Right atrium auricular region (tissue), 2 donors: Measurements from ENCODE around the gene PATE2. TPM values are rescaled to one million over a fixed set of nuclear protein-coding genes. Genes with fewer than 3 reads are reported as not detected.

Source experiments
- DNase-seq: peaks from one replicate; pipeline ENCODE4 v3.0.0-alpha.2; 2019; ENCODE audit warnings: low spot score
- H3K27ac ChIP-seq, 2 donors: fragments of 200-600 bp; sonication (generic); 1 replicate in 1 of 2; 2 replicates in 1 of 2; pipeline ENCODE4 v1.5.1; 2016 to 2019
- H3K27me3 ChIP-seq, 2 donors: fragments of 200-600 bp; sonication (generic); one replicate each; pipeline versions ENCODE4 v1.5.1 to v1.6.0; 2017 to 2019
- H3K36me3 ChIP-seq: fragments of 200-600 bp; sonication (generic); one replicate; pipeline ENCODE4 v1.5.1; 2016
- H3K4me1 ChIP-seq, 2 donors: fragments of 200-600 bp; sonication (generic); one replicate each; pipeline versions ENCODE4 v1.5.1 to v1.6.0; 2017 to 2019
- H3K4me3 ChIP-seq, 2 donors: fragments of 200-600 bp; sonication (generic); 1 replicate in 1 of 2; 2 replicates in 1 of 2; pipeline ENCODE4 v1.5.1; 2017 to 2019; ENCODE audit warnings: mild to moderate bottlenecking in 1 of 2, moderate library complexity in 1 of 2
- H3K9me3 ChIP-seq, 2 donors: fragments of 200-600 bp; sonication (generic); one replicate each; pipeline ENCODE4 v1.5.1; 2019
- total RNA-seq, 2 donors: library from RNA; depleted of rRNA; stranded (reverse); fragments of >200 nt; gene quantifications; one replicate each; pipeline ENCODE4 v1.1.0, GENCODE V29; 2016
- TF ChIP-seq, protein P1 (sequence below), 2 donors: fragments of 200-600 bp; sonication (generic); IDR thresholded peaks; one replicate each; pipeline ENCODE4 v1.5.1; 2019; ENCODE audit warnings: antibody characterized with exemption in 2 of 2

The PATE2 gene
- total RNA-seq = not detected

DNA sequence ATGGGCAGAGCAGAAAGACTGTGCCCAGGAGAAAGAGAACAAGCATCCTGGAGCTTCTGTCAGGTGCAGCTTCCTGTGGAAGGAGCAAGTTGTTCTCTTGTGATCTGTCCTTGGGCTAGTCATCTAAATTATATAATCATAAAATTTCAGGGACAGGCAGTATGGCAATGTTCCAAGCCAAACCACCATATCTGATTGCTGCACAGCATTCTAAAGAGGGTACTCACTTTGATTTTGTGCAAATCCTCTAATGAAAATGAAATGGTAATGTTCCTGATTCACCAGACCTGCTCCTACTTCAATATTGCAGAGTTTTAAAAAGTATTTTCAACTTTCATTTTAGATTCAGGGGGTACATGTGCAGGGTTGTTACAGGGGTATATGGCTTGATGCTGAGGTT, at the start of gene PATE2:
TSS of gene PATE2 (minus strand) at position 101 of the 400 bp plus-strand sequence. CDS start at position 46, 55 bp downstream.
- Histone ChIP-seq H3K9me3 (no peaks in the 10 kb centered on the region), H3K36me3 (no peaks in the 10 kb centered on the region), H3K4me3 (no peak within 1 kb of the TSS), H3K4me1 (no peaks in the 10 kb centered on the region), H3K27ac (no peak within 1 kb of the TSS), H3K27me3 (no peaks in the 10 kb centered on the region)
- TF ChIP-seq, protein P1, sequence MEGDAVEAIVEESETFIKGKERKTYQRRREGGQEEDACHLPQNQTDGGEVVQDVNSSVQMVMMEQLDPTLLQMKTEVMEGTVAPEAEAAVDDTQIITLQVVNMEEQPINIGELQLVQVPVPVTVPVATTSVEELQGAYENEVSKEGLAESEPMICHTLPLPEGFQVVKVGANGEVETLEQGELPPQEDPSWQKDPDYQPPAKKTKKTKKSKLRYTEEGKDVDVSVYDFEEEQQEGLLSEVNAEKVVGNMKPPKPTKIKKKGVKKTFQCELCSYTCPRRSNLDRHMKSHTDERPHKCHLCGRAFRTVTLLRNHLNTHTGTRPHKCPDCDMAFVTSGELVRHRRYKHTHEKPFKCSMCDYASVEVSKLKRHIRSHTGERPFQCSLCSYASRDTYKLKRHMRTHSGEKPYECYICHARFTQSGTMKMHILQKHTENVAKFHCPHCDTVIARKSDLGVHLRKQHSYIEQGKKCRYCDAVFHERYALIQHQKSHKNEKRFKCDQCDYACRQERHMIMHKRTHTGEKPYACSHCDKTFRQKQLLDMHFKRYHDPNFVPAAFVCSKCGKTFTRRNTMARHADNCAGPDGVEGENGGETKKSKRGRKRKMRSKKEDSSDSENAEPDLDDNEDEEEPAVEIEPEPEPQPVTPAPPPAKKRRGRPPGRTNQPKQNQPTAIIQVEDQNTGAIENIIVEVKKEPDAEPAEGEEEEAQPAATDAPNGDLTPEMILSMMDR (IDR thresholded peaks at IDR 0.05) = no peak
- DNase-seq = no peak

DNA sequence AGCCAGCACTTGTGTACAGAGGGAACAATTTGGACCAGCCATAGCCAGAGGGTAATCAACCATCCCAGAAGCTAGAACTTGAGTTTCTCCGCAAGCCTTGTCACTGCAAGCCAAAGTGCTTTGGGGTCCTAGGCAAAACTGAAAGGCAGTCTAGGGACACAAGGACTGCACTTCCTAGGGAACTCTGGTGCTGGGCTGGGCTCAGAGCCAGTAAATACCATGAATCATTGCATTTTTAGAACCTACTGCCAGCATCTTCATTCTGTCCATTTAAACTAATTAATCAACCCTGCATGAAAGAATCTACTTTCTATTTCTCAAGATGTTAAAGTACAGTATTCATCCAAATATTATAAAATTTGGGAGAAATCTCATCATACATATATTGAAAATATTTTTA, 29.3 kb upstream of the PATE2 start:
- Histone ChIP-seq H3K4me1 (no peaks in the 10 kb centered on the region), H3K27me3 (no peaks in the 10 kb centered on the region), H3K9me3 (peaks cover 0 to 27% of the 10 kb centered on the region in 2 donors), H3K36me3 (no peaks in the 10 kb centered on the region), H3K4me3 (no peak overlapping the region), H3K27ac (no peak overlapping the region)
- DNase-seq = no peak
- TF ChIP-seq, protein P1 (IDR thresholded peaks at IDR 0.05) = no peak

DNA sequence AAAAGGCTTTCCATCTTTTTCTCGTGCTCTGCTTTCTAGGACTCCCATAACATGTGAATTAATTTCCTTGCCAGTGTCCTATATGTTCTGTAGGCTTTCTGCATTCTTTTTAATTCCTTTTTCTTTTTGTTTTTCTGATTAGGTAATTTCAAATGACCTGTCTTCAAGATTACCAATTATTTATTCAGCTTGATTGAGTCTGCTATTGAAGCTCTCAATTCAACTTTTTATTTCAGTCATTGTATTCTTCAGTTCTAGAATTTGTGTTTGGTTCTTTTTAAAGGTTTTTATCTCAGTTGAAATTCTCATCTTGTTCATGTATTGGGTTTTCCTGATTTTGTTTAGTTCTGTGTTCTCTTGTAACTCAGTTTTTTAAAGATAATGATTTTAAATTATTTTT, 23.8 kb upstream of the PATE2 start:
- Histone ChIP-seq H3K36me3 (no peaks in the 10 kb centered on the region), H3K4me3 (no peak overlapping the region), H3K27ac (no peak overlapping the region), H3K27me3 (no peaks in the 10 kb centered on the region), H3K9me3 (peaks cover 0 to 41% of the 10 kb centered on the region in 2 donors), H3K4me1 (no peaks in the 10 kb centered on the region)
- TF ChIP-seq, protein P1 (IDR thresholded peaks at IDR 0.05) = no peak
- DNase-seq = no peak

DNA sequence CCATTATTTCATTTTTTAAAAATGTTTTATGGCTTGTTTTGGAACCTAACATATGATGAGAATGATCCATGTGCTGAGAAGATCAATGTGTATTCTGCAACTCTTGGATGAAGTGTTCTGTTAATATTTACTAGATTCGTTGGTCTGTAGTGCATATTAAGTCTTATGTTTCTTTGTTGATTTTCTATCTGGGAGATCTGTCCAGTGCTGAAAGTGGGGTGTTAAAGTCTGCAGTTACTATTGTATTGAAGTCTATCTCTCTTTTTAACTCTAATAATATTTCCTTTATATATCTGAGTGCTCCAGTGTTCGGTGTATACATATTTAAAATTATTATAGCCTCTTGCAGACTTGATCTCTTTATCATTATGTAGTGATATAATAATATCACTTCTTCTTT, 21.2 kb upstream of the PATE2 start:
- no peak overlapping the region for H3K4me3 ChIP-seq
- H3K27me3 ChIP-seq = no peaks in the 10 kb centered on the region
- no peak for DNase-seq
- H3K9me3 ChIP-seq = peaks cover 0 to 53% of the 10 kb centered on the region in 2 donors
- TF ChIP-seq, protein P1 (IDR thresholded peaks at IDR 0.05) = no peak
- H3K36me3 ChIP-seq = no peaks in the 10 kb centered on the region
- no peak overlapping the region for H3K27ac ChIP-seq
- H3K4me1 ChIP-seq = no peaks in the 10 kb centered on the region

DNA sequence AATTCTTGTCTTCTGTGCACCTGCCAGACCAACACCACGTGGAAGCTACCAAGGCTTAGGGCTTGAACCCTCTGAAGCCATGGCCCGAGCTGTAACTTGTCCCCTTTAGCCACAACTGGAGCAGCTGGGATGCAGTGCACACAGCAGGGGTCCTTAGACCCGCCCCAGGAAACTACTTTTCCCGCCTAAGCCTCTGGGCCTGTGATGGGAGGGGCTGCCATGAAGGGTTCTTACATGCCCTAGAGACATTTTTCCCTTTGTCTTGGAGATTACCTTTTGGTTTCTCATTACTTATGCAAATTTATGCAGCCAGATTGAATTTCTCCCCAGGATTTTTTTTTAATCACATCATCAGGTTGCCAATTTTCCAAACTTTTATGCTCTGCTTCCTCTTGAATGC, 19.0 kb upstream of the PATE2 start:
- peaks cover 0 to 50% of the 10 kb centered on the region in 2 donors for H3K9me3 ChIP-seq
- no peaks in the 10 kb centered on the region for H3K36me3 ChIP-seq

DNA sequence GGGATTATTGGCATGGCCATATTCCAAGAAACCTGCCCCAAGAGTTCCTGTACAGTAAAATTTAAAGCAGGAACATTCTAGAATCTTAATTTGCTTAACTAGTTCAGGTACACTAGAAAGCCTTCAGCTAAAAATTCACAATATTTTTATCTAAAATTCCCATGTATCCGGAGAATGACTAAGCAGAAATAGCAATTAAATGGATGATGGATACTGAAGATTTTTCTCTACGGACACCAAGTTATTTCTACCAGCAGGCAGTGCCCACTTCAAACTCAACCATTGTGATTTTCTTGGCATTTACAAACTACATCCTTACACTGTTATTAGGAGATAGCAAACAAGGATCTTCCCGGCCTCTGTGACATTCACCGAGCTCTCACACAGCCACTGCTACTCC, 12.2 kb upstream of the PATE2 start:
- Histone ChIP-seq H3K4me3 (no peak overlapping the region), H3K36me3 (no peaks in the 10 kb centered on the region), H3K4me1 (no peaks in the 10 kb centered on the region), H3K9me3 (peaks cover 0 to 7% of the 10 kb centered on the region in 2 donors), H3K27me3 (no peaks in the 10 kb centered on the region), H3K27ac (no peak overlapping the region)
- no peak for DNase-seq
- TF ChIP-seq, protein P1 (IDR thresholded peaks at IDR 0.05) = no peak

More for the DNA sequence above, 19.0 kb upstream of the PATE2 start:
- no peaks in the 10 kb centered on the region for H3K27me3 ChIP-seq
- no peak for DNase-seq
- no peaks in the 10 kb centered on the region for H3K4me1 ChIP-seq
- no peak overlapping the region for H3K27ac ChIP-seq
- no peak overlapping the region for H3K4me3 ChIP-seq
- TF ChIP-seq, protein P1 (IDR thresholded peaks at IDR 0.05) = no peak
